ENCODE measurements around the gene HOXA7. TPM values are rescaled to one million over a fixed set of nuclear protein-coding genes. Genes with fewer than 3 reads are reported as not detected.

The HOXA7 gene
- total and polyA plus RNA-seq, 7 donors = 4.7 to 23.9 (median 9.1) TPM

DNA sequence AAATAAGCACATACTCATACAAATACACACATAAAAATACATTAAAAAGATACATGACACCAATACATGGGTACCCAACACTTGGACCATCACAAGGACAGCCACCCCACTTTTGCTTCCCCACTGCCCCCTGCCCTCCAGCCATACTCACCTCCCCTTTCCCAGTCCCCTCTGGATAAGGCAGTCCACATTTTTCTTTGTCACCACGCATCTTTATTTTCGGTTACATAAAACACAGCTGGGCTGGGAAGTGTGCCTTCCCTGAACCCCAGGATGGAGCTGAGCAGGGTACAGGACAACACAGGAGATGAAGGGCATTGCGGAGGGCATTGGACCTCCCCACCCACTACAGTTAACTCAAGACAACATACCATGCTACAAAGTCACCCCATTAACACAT is 2.9 kb downstream of the HOXA7 start:
- H3K27me3 ChIP-seq = no peaks in the 10 kb centered on the region
- H3K4me1 ChIP-seq = peaks cover 0 to 65% (median 47%) of the 10 kb centered on the region in 4 donors
- no peak for DNase-seq
- H3K9me3 ChIP-seq = no peaks in the 10 kb centered on the region
- peak overlapping the region in 3 of 4 donors; percentile 91 to 96 (median 95) for H3K27ac ChIP-seq
- TF ChIP-seq POLR2AphosphoS5 (IDR thresholded peaks at IDR 0.05) (no peak), POLR2A (IDR thresholded peaks at IDR 0.05) (no peak), EP300 (IDR thresholded peaks at IDR 0.05) (no peak)
- TF ChIP-seq, protein P1, sequence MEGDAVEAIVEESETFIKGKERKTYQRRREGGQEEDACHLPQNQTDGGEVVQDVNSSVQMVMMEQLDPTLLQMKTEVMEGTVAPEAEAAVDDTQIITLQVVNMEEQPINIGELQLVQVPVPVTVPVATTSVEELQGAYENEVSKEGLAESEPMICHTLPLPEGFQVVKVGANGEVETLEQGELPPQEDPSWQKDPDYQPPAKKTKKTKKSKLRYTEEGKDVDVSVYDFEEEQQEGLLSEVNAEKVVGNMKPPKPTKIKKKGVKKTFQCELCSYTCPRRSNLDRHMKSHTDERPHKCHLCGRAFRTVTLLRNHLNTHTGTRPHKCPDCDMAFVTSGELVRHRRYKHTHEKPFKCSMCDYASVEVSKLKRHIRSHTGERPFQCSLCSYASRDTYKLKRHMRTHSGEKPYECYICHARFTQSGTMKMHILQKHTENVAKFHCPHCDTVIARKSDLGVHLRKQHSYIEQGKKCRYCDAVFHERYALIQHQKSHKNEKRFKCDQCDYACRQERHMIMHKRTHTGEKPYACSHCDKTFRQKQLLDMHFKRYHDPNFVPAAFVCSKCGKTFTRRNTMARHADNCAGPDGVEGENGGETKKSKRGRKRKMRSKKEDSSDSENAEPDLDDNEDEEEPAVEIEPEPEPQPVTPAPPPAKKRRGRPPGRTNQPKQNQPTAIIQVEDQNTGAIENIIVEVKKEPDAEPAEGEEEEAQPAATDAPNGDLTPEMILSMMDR (IDR thresholded peaks at IDR 0.05) = no peak
- H3K4me3 ChIP-seq = no peak overlapping the region
- no peaks in the 10 kb centered on the region for H3K36me3 ChIP-seq
- WGBS, 2 donors = 41 to 77% methylated on average over 3 of the region's 3 CpGs
- intact Hi-C loops (cut with DNase I) = loop anchor here (5.0 kb wide), 1 partner anchor 1296 kb away; no protein-coding TSS in a partner anchor

DNA sequence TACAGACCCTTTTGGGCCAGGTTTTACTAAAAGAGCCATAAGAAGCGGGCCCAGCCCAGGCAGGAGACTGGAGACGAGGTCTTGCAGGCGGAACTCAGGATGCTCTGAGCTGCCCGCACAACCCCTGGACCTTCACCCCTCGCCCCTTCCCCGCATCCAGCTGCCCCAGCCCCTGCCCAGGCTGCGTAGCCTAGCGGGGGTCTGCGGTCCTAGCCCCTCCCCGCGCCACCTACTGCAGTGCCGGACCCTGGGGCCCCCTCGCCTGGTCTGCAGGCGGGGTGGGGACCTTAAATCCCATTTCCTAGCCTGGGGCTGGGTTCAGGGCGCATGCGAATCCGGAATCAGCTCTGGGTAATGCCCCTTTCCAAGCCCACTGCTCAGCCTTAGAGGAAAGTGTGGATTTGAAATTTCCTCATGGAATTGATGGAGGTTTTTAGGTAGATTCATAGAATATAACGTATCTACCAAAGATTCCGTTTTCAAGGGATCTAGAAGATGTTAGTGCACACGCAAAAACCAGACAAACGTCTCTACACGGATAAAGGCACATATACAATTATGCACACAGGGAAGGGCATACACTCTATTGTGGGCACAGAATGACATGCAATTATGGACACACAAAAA is 3.5 kb downstream of the HOXA7 start:
- no peaks in the 10 kb centered on the region for H3K9me3 ChIP-seq
- intact Hi-C loops (cut with DNase I) = loop anchor here (5.0 kb wide), 1 partner anchor 1296 kb away; no protein-coding TSS in a partner anchor
- H3K27ac ChIP-seq = peak overlapping the region in 3 of 4 donors; percentile 91 to 96 (median 95)
- H3K4me3 ChIP-seq = peak overlapping the region; percentile 64 to 73 (median 68)
- WGBS, 2 donors = 6 to 29% methylated on average over 22 of the region's 22 CpGs
- TF ChIP-seq POLR2A (IDR thresholded peaks at IDR 0.05) = no peak
- TF ChIP-seq, protein P1 (IDR thresholded peaks at IDR 0.05) = no peak
- no peak for DNase-seq
- H3K36me3 ChIP-seq = no peaks in the 10 kb centered on the region
- H3K27me3 ChIP-seq = no peaks in the 10 kb centered on the region
- peaks cover 0 to 71% (median 53%) of the 10 kb centered on the region in 4 donors for H3K4me1 ChIP-seq

DNA sequence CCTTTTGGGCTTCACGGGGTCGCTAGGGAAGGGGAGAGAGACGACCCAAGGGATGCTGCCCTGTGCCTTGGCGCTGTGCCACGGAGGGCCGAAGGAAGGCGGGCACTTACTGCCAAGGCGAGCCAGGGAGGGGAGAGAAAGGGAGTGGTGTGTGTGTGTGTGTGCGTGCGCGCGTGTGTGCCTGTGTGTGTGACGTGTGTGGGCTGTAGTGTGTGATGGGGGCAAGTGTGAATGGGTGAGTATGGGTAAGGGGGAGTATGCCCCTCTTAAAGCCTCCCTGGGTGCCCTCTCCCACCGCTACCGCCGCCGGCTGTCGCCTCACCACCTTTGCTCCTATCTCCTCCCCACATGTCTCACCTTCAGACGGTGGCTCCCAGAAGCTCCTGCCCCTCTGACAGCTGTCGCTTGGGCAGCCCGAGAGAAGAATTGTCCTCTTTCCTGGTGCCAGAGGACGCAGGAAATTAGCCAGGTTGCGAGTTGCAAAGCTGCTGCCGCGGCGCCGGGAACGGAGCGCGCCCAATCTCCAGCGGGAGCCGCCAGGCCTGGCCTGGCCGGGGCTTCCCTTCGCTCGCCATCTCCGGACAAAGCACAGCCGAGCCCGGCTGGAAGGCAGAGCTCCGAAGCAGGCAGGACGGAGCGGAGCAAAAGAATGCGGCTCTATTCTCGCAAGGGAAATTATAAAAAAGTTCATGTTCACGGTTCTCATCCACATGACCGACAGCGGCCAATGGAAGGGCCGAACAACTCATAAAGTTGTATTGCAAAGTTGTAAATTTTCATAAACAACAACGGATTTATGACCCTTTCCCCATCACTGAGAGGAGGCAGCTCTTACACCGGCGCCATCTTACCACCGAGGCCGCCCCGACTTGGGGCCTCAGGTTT is 4.3 kb downstream of the HOXA7 start, which contains the start of gene HOXA3:
TSS of gene HOXA3 (minus strand) at position 653 of the 885 bp plus-strand sequence. CDS start 41,943 bp downstream, outside the sequence.
- TF ChIP-seq POLR2AphosphoS5 (IDR thresholded peaks at IDR 0.05) (peak; percentile 87 to 97 (median 94)), EP300 (IDR thresholded peaks at IDR 0.05) (no peak), POLR2A (IDR thresholded peaks at IDR 0.05) (peak; percentile 85 to 88)
- TF ChIP-seq, protein P1 (IDR thresholded peaks at IDR 0.05) = no peak
- H3K36me3 ChIP-seq = no peaks in the 10 kb centered on the region
- H3K27me3 ChIP-seq = no peaks in the 10 kb centered on the region
- intact Hi-C loops (cut with DNase I) = loop anchor here (2.0 to 5.0 kb wide), 2 partner anchors 13 to 1295 kb away; partner anchors contain the start of gene HOXA9
- peak within 1 kb of the TSS; percentile 64 to 73 (median 68) for H3K4me3 ChIP-seq
- H3K27ac ChIP-seq = peak within 1 kb of the TSS in 3 of 4 donors; percentile 91 to 96 (median 95)
- WGBS, 2 donors = 1 to 2% methylated on average over 53 of the region's 53 CpGs
- DNase-seq = peak; percentile 93
- peaks cover 0 to 76% (median 57%) of the 10 kb centered on the region in 4 donors for H3K4me1 ChIP-seq
- no peaks in the 10 kb centered on the region for H3K9me3 ChIP-seq

DNA sequence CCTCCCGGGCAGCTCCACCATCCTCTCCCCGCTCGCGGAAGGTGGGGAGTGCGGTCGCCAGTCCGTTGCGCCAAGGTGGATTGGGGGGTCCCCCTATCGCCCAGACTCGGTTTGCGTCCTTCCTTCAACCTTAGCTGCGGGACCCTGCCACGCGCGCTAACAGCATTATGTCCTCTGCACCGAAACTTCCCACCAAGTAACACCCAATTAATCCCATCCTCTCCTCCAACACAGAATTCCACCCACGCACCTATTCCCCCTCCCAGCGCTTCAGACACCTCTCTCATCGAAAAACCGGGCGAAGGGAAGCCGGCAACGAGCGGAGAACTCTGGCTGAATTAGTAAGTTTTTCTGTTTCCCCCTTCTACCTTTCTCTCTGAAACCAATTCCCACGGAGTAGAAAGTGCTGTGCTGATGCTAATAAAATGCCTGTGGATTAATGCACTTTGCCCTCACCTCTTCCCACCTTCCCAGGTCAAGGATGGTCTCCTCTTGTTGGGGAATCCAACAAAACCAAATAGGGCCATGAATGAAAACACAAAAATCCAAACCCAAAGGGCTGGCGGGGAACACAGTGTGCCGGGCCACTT is 5.0 kb downstream of the HOXA7 start:
- no peaks in the 10 kb centered on the region for H3K9me3 ChIP-seq
- H3K4me1 ChIP-seq = peaks cover 0 to 77% (median 59%) of the 10 kb centered on the region in 4 donors
- TF ChIP-seq POLR2A (IDR thresholded peaks at IDR 0.05) = no peak
- no peak for TF ChIP-seq POLR2AphosphoS5 (IDR thresholded peaks at IDR 0.05)
- no peak for TF ChIP-seq EP300 (IDR thresholded peaks at IDR 0.05)
- TF ChIP-seq, protein P1 (IDR thresholded peaks at IDR 0.05) = no peak
- 0 to 1% methylated on average over 27 of the region's 27 CpGs for WGBS, 2 donors
- intact Hi-C loops (cut with DNase I) = loop anchor here (2.0 to 5.0 kb wide), 2 partner anchors 13 to 1294 kb away; partner anchors contain the start of gene HOXA9
- peak; percentile 76 for DNase-seq
- no peaks in the 10 kb centered on the region for H3K27me3 ChIP-seq
- H3K36me3 ChIP-seq = no peaks in the 10 kb centered on the region
- peak overlapping the region; percentile 64 to 73 (median 68) for H3K4me3 ChIP-seq
- H3K27ac ChIP-seq = peak overlapping the region in 3 of 4 donors; percentile 91 to 96 (median 95)
